Central memory CD8-positive, alpha-beta T cell (primary cell): ENCODE data around the gene ASXL2.
"Not testable (repeated sequence)": the region's sequence is repeated elsewhere in the genome, so short reads cannot be mapped to it uniquely, and the experiment has no call there.

ENCODE experiments used
- ATAC-seq: fragments of 150-1000 bp; cut with Tn5 transposase; replicated peaks from 2 replicates; pipeline ENCODE4 v1.10.0; 2022; ENCODE audit warnings: mild to moderate bottlenecking, moderate FRiP score, moderate number of reproducible peaks; ENCODE audit not compliant: poor library complexity, severe bottlenecking; ENCODE audit errors: extremely low read depth
- DNase-seq, 2 donors: peaks; one replicate each; pipeline ENCODE4 v3.0.0; 2021; ENCODE audit warnings: low spot score in 2 of 2
- H3K27ac Mint-ChIP-seq: one replicate; pipeline ENCODE4 v1.8.0; 2022; ENCODE audit warnings: low read depth, mild to moderate bottlenecking, moderate library complexity, mixed read lengths
- H3K27me3 Mint-ChIP-seq: one replicate; pipeline ENCODE4 v1.8.0; 2022; ENCODE audit warnings: mixed read lengths
- H3K36me3 Mint-ChIP-seq: one replicate; pipeline ENCODE4 v1.8.0; 2022; ENCODE audit warnings: mild to moderate bottlenecking, moderate library complexity, mixed read lengths; ENCODE audit not compliant: insufficient read depth
- H3K4me1 Mint-ChIP-seq: one replicate; pipeline ENCODE4 v1.8.0; 2022; ENCODE audit warnings: mixed read lengths
- H3K4me3 Mint-ChIP-seq: one replicate; pipeline ENCODE4 v1.8.0; 2022; ENCODE audit warnings: mild to moderate bottlenecking, moderate library complexity, mixed read lengths
- H3K9me3 Mint-ChIP-seq: one replicate; pipeline ENCODE4 v1.8.0; 2022; ENCODE audit warnings: mixed read lengths

The ASXL2 gene

GRCh38 chr2:25705575-25705974 lies 172.7 kb downstream of the ASXL2 start:
- not testable (repeated sequence) for H3K9me3 Mint-ChIP-seq, H3K27ac Mint-ChIP-seq, ATAC-seq, H3K36me3 Mint-ChIP-seq, DNase-seq, H3K4me3 Mint-ChIP-seq, H3K4me1 Mint-ChIP-seq
- H3K27me3 Mint-ChIP-seq: peaks cover 29% of the 10 kb centered on the region

- H3K4me1 Mint-ChIP-seq: peaks cover 5% of the 10 kb centered on the region
- H3K27ac Mint-ChIP-seq: no peak overlapping the region
- DNase-seq (no peak), ATAC-seq (no peak)
- H3K4me3 Mint-ChIP-seq: no peak overlapping the region
- no peaks in the 10 kb centered on the region for H3K27me3 Mint-ChIP-seq
- peaks cover 3% of the 10 kb centered on the region for H3K36me3 Mint-ChIP-seq
- H3K9me3 Mint-ChIP-seq: no peaks in the 10 kb centered on the region
Observed at GRCh38 chr2:25701801-25702200, 176.5 kb downstream of the ASXL2 start.

- H3K4me1 Mint-ChIP-seq: peaks cover 5% of the 10 kb centered on the region
- no peak for DNase-seq
- H3K27me3 Mint-ChIP-seq: no peaks in the 10 kb centered on the region
- no peak for ATAC-seq
- H3K36me3 Mint-ChIP-seq: peaks cover 3% of the 10 kb centered on the region
- no peak overlapping the region for H3K4me3 Mint-ChIP-seq
- H3K9me3 Mint-ChIP-seq: no peaks in the 10 kb centered on the region
- H3K27ac Mint-ChIP-seq: no peak overlapping the region
Observed at GRCh38 chr2:25700221-25700660, 178.0 kb downstream of the ASXL2 start.

- H3K4me1 Mint-ChIP-seq: peaks cover 5% of the 10 kb centered on the region
- H3K9me3 Mint-ChIP-seq: no peaks in the 10 kb centered on the region
- no peak for ATAC-seq
Observed at GRCh38 chr2:25699216-25699615, 179.1 kb downstream of the ASXL2 start.

GRCh38 chr2:25698752-25699151 lies 179.5 kb downstream of the ASXL2 start:
- H3K4me3 Mint-ChIP-seq: no peak overlapping the region
- peaks cover 5% of the 10 kb centered on the region for H3K4me1 Mint-ChIP-seq
- DNase-seq: no peak
- H3K36me3 Mint-ChIP-seq: no peaks in the 10 kb centered on the region
- ATAC-seq: no peak
- H3K27ac Mint-ChIP-seq: no peak overlapping the region
- no peaks in the 10 kb centered on the region for H3K27me3 Mint-ChIP-seq
- no peaks in the 10 kb centered on the region for H3K9me3 Mint-ChIP-seq

More at GRCh38 chr2:25699216-25699615, 179.1 kb downstream of the ASXL2 start:
- no peak for DNase-seq
- no peak overlapping the region for H3K27ac Mint-ChIP-seq
- no peaks in the 10 kb centered on the region for H3K36me3 Mint-ChIP-seq
- H3K4me3 Mint-ChIP-seq: no peak overlapping the region
- no peaks in the 10 kb centered on the region for H3K27me3 Mint-ChIP-seq

GRCh38 chr2:25697559-25698341 lies 180.5 kb downstream of the ASXL2 start:
- DNase-seq (no peak), ATAC-seq (no peak)
- Mint-ChIP-seq H3K27me3 (no peaks in the 10 kb centered on the region), H3K27ac (no peak overlapping the region), H3K36me3 (no peaks in the 10 kb centered on the region), H3K9me3 (no peaks in the 10 kb centered on the region), H3K4me1 (peaks cover 5% of the 10 kb centered on the region), H3K4me3 (no peak overlapping the region)

- H3K36me3 Mint-ChIP-seq: no peaks in the 10 kb centered on the region
- H3K4me1 Mint-ChIP-seq: no peaks in the 10 kb centered on the region
- ATAC-seq (no peak), DNase-seq (no peak)
- no peak overlapping the region for H3K4me3 Mint-ChIP-seq
- H3K27me3 Mint-ChIP-seq: no peaks in the 10 kb centered on the region
- no peaks in the 10 kb centered on the region for H3K9me3 Mint-ChIP-seq
- H3K27ac Mint-ChIP-seq: no peak overlapping the region
Observed at GRCh38 chr2:25692737-25693445, 185.4 kb downstream of the ASXL2 start.

GRCh38 chr2:25692143-25692542 lies 186.1 kb downstream of the ASXL2 start:
- no peak overlapping the region for H3K4me3 Mint-ChIP-seq
- no peaks in the 10 kb centered on the region for H3K27me3 Mint-ChIP-seq
- no peak for ATAC-seq
- H3K27ac Mint-ChIP-seq: no peak overlapping the region
- no peaks in the 10 kb centered on the region for H3K4me1 Mint-ChIP-seq
- no peaks in the 10 kb centered on the region for H3K36me3 Mint-ChIP-seq
- no peaks in the 10 kb centered on the region for H3K9me3 Mint-ChIP-seq
- no peak for DNase-seq

- Mint-ChIP-seq H3K36me3 (no peaks in the 10 kb centered on the region), H3K27ac (no peak overlapping the region), H3K27me3 (no peaks in the 10 kb centered on the region), H3K9me3 (no peaks in the 10 kb centered on the region), H3K4me3 (no peak overlapping the region), H3K4me1 (no peaks in the 10 kb centered on the region)
- DNase-seq (no peak), ATAC-seq (no peak)
Observed at GRCh38 chr2:25690058-25690457, 188.2 kb downstream of the ASXL2 start.

GRCh38 chr2:25688236-25688635 lies 190.1 kb downstream of the ASXL2 start:
- H3K36me3 Mint-ChIP-seq: no peaks in the 10 kb centered on the region
- H3K27ac Mint-ChIP-seq: no peak overlapping the region
- H3K27me3 Mint-ChIP-seq: peaks cover 11% of the 10 kb centered on the region
- H3K9me3 Mint-ChIP-seq: no peaks in the 10 kb centered on the region
- H3K4me3 Mint-ChIP-seq: no peak overlapping the region
- no peak for DNase-seq
- H3K4me1 Mint-ChIP-seq: no peaks in the 10 kb centered on the region
- ATAC-seq: no peak

- ATAC-seq: no peak
- Mint-ChIP-seq H3K4me3 (no peak overlapping the region), H3K36me3 (no peaks in the 10 kb centered on the region), H3K27ac (no peak overlapping the region), H3K9me3 (no peaks in the 10 kb centered on the region), H3K4me1 (no peaks in the 10 kb centered on the region), H3K27me3 (peaks cover 11% of the 10 kb centered on the region)
- DNase-seq: no peak
Observed at GRCh38 chr2:25685741-25686140, 192.5 kb downstream of the ASXL2 start.

GRCh38 chr2:25684577-25685473 lies 193.5 kb downstream of the ASXL2 start:
- no peaks in the 10 kb centered on the region for H3K4me1 Mint-ChIP-seq
- H3K9me3 Mint-ChIP-seq: no peaks in the 10 kb centered on the region
- H3K36me3 Mint-ChIP-seq: no peaks in the 10 kb centered on the region
- H3K27me3 Mint-ChIP-seq: peaks cover 11% of the 10 kb centered on the region
- ATAC-seq (no peak), DNase-seq (no peak)
- H3K4me3 Mint-ChIP-seq: no peak overlapping the region
- no peak overlapping the region for H3K27ac Mint-ChIP-seq
